ENCODE data around the gene NEUROD2. TPM values are rescaled to one million over a fixed set of nuclear protein-coding genes. Genes with fewer than 3 reads are reported as not detected.

The NEUROD2 gene
- total and polyA plus RNA-seq, 12 donors: 0.08 TPM; not detected in 11

DNA sequence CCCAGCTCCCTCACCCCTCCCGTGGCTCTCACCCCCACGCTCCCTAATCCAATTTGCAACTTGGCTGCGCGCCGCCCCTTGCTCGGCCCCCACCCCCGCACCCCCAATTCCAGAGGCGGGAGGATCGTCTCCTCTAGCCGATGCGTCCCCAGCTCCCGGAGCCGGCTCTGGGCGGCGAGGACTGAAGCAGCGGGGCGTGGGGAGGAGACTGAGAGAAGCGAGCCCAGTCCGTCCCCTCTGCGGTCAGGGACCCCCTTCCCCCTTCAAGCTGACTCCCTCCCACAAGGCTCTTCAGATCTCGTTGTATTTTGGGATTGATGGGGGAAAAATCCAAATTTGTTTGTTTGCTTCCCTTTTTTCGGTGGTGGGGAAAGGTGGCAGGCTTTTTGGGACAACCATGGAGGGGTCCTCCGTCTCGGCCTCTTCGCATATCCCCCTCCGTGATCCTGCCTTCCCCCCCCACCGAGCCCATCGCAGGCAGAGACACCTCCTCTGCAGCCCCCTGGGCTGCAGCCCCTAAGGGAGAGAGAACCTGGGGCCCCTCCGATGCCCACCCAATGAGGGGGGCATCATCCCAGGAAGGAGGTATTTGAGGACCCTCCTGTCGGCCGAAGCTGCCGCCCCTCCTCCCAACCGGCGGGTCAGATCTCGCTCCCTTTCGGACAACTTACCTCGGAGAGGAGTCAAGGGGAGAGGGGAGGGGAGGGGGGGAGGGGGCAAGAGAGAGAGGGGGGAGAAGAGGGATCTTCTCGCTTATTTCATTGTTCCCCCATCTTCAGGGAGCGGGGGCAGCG lies 466 bp downstream of the NEUROD2 start:
- Histone ChIP-seq H3K9me3 (replicated peaks in 1 of 3) (no peaks in the 10 kb centered on the region), H3K36me3 (replicated peaks in 1 of 2) (no peaks in the 10 kb centered on the region), H3K4me1 (replicated peaks in 1 of 2) (peaks cover 16 to 22% of the 10 kb centered on the region in 2 donors), H3K4me3 (no peak overlapping the region), H3K27me3 (peaks cover 66% of the 10 kb centered on the region), H3K27ac (no peak overlapping the region)
- WGBS, 4 donors: 0 to 3% (median 2%) methylated on average over 14 to 40 of the region's 40 CpGs
- TF ChIP-seq CTCF (IDR thresholded peaks at IDR 0.05) (no peak), POLR2A (IDR thresholded peaks at IDR 0.05) (no peak)
- no peak for DNase-seq
- intact Hi-C loops (cut with DNase I): no loop called here

- Histone ChIP-seq H3K27me3 (peaks cover 73% of the 10 kb centered on the region), H3K4me1 (replicated peaks in 1 of 2) (peaks cover 16 to 22% of the 10 kb centered on the region in 2 donors), H3K4me3 (no peak overlapping the region), H3K27ac (no peak overlapping the region), H3K36me3 (replicated peaks in 1 of 2) (no peaks in the 10 kb centered on the region), H3K9me3 (replicated peaks in 1 of 3) (no peaks in the 10 kb centered on the region)
- no peak for DNase-seq
- intact Hi-C loops (cut with DNase I): no loop called here
- TF ChIP-seq POLR2A (IDR thresholded peaks at IDR 0.05) (no peak), CTCF (IDR thresholded peaks at IDR 0.05) (no peak)
- whole genome bisulfite sequencing, 4 donors: 1 to 3% (median 1%) methylated on average over 20 to 65 of the region's 66 CpGs
Measured at GRCh38 chr17:39606434-39607056, 1.2 kb downstream of the NEUROD2 start.

- TF ChIP-seq POLR2A (IDR thresholded peaks at IDR 0.05) (no peak), CTCF (IDR thresholded peaks at IDR 0.05) (no peak)
- DNase-seq: no peak
- H3K27me3 ChIP-seq: peaks cover 81% of the 10 kb centered on the region
- H3K9me3 ChIP-seq (replicated peaks in 1 of 3): no peaks in the 10 kb centered on the region
- 1 to 3% (median 2%) methylated on average over 28 to 102 of the region's 102 CpGs for WGBS, 4 donors
- no peaks in the 10 kb centered on the region for H3K36me3 ChIP-seq (replicated peaks in 1 of 2)
- intact Hi-C loops (cut with DNase I): no loop called here
- H3K4me1 ChIP-seq (replicated peaks in 1 of 2): peaks cover 16 to 22% of the 10 kb centered on the region in 2 donors
- no peak overlapping the region for H3K4me3 ChIP-seq
- H3K27ac ChIP-seq: no peak overlapping the region
Measured at GRCh38 chr17:39605492-39606433, 2.0 kb downstream of the NEUROD2 start.
